ENCODE results near the gene PFKL. TPM values are rescaled to one million over a fixed set of nuclear protein-coding genes. Genes with fewer than 3 reads are reported as not detected.

The PFKL gene
- polyA plus RNA-seq, 1 donor (not counting 4 experiments of a cell fraction or from before 2014, with no cell fraction given), result 46.6 TPM

DNA sequence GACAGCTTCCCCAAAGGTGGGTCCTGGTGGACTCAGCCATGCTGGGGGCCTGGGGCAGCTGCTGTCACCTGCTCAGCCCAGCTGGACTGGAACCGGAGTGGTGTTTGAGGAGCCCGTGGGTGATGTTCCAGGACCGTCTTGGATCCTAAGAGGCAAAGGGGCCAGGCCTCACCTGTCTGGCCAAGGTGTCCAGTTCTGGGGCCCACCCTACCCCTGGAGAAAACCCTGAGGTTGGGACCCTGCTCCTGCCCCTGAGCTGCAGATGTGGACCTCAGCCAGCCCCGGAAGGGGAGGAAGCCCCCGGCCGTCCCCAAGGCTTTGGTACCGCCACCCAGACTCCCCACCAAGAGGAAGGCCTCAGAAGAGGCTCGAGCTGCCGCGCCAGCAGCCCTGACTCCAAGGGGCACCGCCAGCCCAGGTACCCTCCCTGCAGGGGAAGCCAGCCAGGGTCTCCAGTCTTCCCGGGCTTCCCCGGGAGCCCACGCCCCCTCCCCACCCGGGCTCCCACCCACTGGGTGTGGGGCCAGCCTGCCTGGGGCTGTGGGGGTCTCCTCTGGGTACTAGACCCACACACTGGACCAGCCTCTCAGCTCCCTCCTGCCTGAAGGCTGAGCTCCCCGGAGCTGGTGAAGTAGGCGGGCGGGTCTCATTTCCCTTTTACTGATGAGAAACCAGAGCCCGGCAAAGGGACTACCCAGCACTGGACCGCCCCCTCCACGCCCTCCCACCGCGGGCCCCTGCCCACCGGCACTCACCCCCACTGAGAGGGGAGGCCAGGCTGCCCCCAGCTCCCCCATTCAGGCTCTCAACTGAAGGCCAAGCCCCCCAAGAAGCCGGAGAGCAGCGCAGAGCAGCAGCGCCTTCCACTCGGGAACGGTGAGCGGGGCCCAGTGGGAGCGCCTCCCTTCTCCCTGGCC, 12.9 kb upstream of the PFKL start:
- Histone ChIP-seq H3K27me3 (ENCODE audit: control insufficient read depth, extremely low read depth, insufficient read depth, low read length) (peaks cover 46% of the 10 kb centered on the region), H2AFZ (ENCODE audit: control insufficient read depth, low read length) (no peak overlapping the region), H3K9me3 (ENCODE audit: control insufficient read depth, low read depth, low read length) (no peaks in the 10 kb centered on the region), H3K27ac (ENCODE audit: control insufficient read depth, insufficient read depth, low read length) (no peak overlapping the region), H3K4me1 (ENCODE audit: control insufficient read depth, extremely low read depth, insufficient read depth, low read length) (no peaks in the 10 kb centered on the region), H3K4me2 (ENCODE audit: control insufficient read depth, extremely low read depth, insufficient read depth, low read depth, low read length) (no peak overlapping the region), H3K9me1 (ENCODE audit: control insufficient read depth, extremely low read depth, insufficient read depth, low read length) (no peaks in the 10 kb centered on the region), H4K20me1 (ENCODE audit: control insufficient read depth, extremely low read depth, insufficient read depth, low read length) (peaks cover 3% of the 10 kb centered on the region), H3K36me3 (ENCODE audit: control insufficient read depth in 2 of 2, extremely low read depth in 1 of 2, insufficient read depth in 2 of 2, low read length in 2 of 2) (no peaks in the 10 kb centered on the region), H3K9ac (ENCODE audit: control insufficient read depth, extremely low read depth, insufficient read depth, low read length) (no peak overlapping the region), H3K4me3 (ENCODE audit: control insufficient read depth in 2 of 3, extremely low read depth in 1 of 3, insufficient read depth in 2 of 3, low read depth in 1 of 3, low read length in 3 of 3) (no peak overlapping the region), H3K79me2 (ENCODE audit: control insufficient read depth, insufficient read depth, low read length) (no peaks in the 10 kb centered on the region)
- DNase-seq (ENCODE audit: low read depth, low spot score) (no peak), FAIRE-seq (no peak)
- TF ChIP-seq, protein P1, sequence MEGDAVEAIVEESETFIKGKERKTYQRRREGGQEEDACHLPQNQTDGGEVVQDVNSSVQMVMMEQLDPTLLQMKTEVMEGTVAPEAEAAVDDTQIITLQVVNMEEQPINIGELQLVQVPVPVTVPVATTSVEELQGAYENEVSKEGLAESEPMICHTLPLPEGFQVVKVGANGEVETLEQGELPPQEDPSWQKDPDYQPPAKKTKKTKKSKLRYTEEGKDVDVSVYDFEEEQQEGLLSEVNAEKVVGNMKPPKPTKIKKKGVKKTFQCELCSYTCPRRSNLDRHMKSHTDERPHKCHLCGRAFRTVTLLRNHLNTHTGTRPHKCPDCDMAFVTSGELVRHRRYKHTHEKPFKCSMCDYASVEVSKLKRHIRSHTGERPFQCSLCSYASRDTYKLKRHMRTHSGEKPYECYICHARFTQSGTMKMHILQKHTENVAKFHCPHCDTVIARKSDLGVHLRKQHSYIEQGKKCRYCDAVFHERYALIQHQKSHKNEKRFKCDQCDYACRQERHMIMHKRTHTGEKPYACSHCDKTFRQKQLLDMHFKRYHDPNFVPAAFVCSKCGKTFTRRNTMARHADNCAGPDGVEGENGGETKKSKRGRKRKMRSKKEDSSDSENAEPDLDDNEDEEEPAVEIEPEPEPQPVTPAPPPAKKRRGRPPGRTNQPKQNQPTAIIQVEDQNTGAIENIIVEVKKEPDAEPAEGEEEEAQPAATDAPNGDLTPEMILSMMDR (optimal IDR thresholded peaks at IDR 0.05 in 1 of 3, IDR thresholded peaks at IDR 0.05 in 1 of 3, conservative IDR thresholded peaks at IDR 0.05 in 1 of 3; ENCODE audit: extremely low read depth in 1 of 3, insufficient read depth in 2 of 3, low read length in 3 of 3), result no peak
- TF ChIP-seq EZH2 (IDR thresholded peaks at IDR 0.05; ENCODE audit: low read length), result no peak
- dilution Hi-C loops (cut with MboI; ENCODE audit: extremely low pct_ligation_motif_present, low sequenced_read_pairs), result no loop called here

DNA sequence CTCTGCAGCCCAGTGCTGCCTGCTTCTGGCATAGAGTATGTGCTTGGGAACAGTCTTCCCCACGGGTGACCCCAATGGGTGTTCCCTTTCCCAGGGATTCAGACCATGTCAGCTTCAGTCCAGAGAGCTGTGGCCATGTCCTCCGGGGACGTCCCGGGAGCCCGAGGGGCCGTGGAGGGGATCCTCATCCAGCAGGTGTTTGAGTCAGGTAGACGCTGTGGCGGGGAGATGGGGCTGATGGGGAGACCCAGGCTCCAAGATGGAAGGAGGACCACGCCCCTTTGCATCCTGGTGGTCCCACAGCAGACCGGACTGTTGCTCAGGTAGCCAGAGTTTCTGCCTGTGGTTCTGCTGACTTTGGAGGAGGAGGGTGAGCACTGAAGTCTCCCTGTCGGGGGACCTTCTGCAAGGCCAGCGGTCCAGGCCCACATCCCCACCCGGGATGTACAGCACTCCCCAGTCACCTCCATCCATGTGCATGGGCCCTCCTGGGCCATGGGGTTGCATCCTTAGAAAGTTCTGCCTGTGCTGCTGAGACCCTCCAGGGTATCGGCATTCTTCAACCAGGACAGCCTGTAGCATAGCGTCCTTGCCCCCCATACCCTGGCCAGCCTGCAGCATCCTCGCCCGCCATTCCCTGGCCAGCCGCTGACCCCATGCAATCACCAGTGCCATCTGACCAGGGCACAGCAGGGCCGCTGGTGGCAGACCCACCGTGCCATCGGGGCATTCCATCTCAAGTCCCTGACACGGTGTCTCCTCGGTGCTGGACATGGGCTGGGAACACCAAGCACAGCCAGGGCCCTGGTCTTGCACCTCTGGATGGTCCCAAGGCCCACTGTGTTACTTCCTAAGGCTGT, 11.4 kb upstream of the PFKL start:
- no peak for FAIRE-seq
- H4K20me1 ChIP-seq (ENCODE audit: control insufficient read depth, extremely low read depth, insufficient read depth, low read length), result peaks cover 3% of the 10 kb centered on the region
- dilution Hi-C loops (cut with MboI; ENCODE audit: extremely low pct_ligation_motif_present, low sequenced_read_pairs), result no loop called here
- H3K4me3 ChIP-seq (ENCODE audit: control insufficient read depth in 2 of 3, extremely low read depth in 1 of 3, insufficient read depth in 2 of 3, low read depth in 1 of 3, low read length in 3 of 3), result no peak overlapping the region
- peaks cover 50% of the 10 kb centered on the region for H3K27me3 ChIP-seq (ENCODE audit: control insufficient read depth, extremely low read depth, insufficient read depth, low read length)
- H3K79me2 ChIP-seq (ENCODE audit: control insufficient read depth, insufficient read depth, low read length), result no peaks in the 10 kb centered on the region
- H3K9me1 ChIP-seq (ENCODE audit: control insufficient read depth, extremely low read depth, insufficient read depth, low read length), result no peaks in the 10 kb centered on the region
- no peaks in the 10 kb centered on the region for H3K9me3 ChIP-seq (ENCODE audit: control insufficient read depth, low read depth, low read length)
- no peaks in the 10 kb centered on the region for H3K36me3 ChIP-seq (ENCODE audit: control insufficient read depth in 2 of 2, extremely low read depth in 1 of 2, insufficient read depth in 2 of 2, low read length in 2 of 2)
- no peak for TF ChIP-seq EZH2 (IDR thresholded peaks at IDR 0.05; ENCODE audit: low read length)
- TF ChIP-seq, protein P1 (optimal IDR thresholded peaks at IDR 0.05 in 1 of 3, IDR thresholded peaks at IDR 0.05 in 1 of 3, conservative IDR thresholded peaks at IDR 0.05 in 1 of 3; ENCODE audit: extremely low read depth in 1 of 3, insufficient read depth in 2 of 3, low read length in 3 of 3), result no peak
- DNase-seq (ENCODE audit: low read depth, low spot score), result no peak
- H3K27ac ChIP-seq (ENCODE audit: control insufficient read depth, insufficient read depth, low read length), result no peak overlapping the region
- no peak overlapping the region for H3K9ac ChIP-seq (ENCODE audit: control insufficient read depth, extremely low read depth, insufficient read depth, low read length)
- H2AFZ ChIP-seq (ENCODE audit: control insufficient read depth, low read length), result no peak overlapping the region
- no peaks in the 10 kb centered on the region for H3K4me1 ChIP-seq (ENCODE audit: control insufficient read depth, extremely low read depth, insufficient read depth, low read length)
- no peak overlapping the region for H3K4me2 ChIP-seq (ENCODE audit: control insufficient read depth, extremely low read depth, insufficient read depth, low read depth, low read length)

All from keratinocyte (primary cell).